Measurements from ENCODE around the gene PPM1H. TPM values are rescaled to one million over a fixed set of nuclear protein-coding genes. Genes with fewer than 3 reads are reported as not detected.

PPM1H gene
- total RNA-seq, 1 donor from 2014 or later: 8.5 TPM

GRCh38 chr12:62914443-62915203, 20.3 kb downstream of the PPM1H start:
- ATAC-seq (peak; percentile 20), DNase-seq (no peak)
- intact Hi-C loops (cut with micrococcal nuclease): no loop called here

GRCh38 chr12:62913380-62913779, 21.6 kb downstream of the PPM1H start:
- DNase-seq (no peak), ATAC-seq (no peak)
- intact Hi-C loops (cut with micrococcal nuclease): no loop called here

GRCh38 chr12:62912644-62913043, 22.3 kb downstream of the PPM1H start:
- intact Hi-C loops (cut with micrococcal nuclease): no loop called here
- ATAC-seq: no peak
- DNase-seq: no peak

- ATAC-seq (no peak), DNase-seq (no peak)
- intact Hi-C loops (cut with micrococcal nuclease): no loop called here
Observed at GRCh38 chr12:62911286-62911685, 23.7 kb downstream of the PPM1H start.

GRCh38 chr12:62910549-62911169, 24.3 kb downstream of the PPM1H start:
- DNase-seq (no peak), ATAC-seq (no peak)
- intact Hi-C loops (cut with micrococcal nuclease): no loop called here

- ATAC-seq: no peak
Observed at GRCh38 chr12:62909340-62909739, 25.6 kb downstream of the PPM1H start.

GRCh38 chr12:62908674-62909073, 26.3 kb downstream of the PPM1H start:
- intact Hi-C loops (cut with micrococcal nuclease): no loop called here
- DNase-seq (no peak), ATAC-seq (no peak)

More at GRCh38 chr12:62909340-62909739, 25.6 kb downstream of the PPM1H start:
- no peak for DNase-seq
- intact Hi-C loops (cut with micrococcal nuclease): no loop called here

GRCh38 chr12:62907561-62907960, 27.4 kb downstream of the PPM1H start:
- ATAC-seq (no peak), DNase-seq (no peak)
- intact Hi-C loops (cut with micrococcal nuclease): no loop called here

GRCh38 chr12:62907078-62907477, 27.9 kb downstream of the PPM1H start:
- no peak for DNase-seq
- no peak for ATAC-seq
- intact Hi-C loops (cut with micrococcal nuclease): no loop called here

- ATAC-seq (peak; percentile 45), DNase-seq (no peak)
- intact Hi-C loops (cut with micrococcal nuclease): no loop called here
Observed at GRCh38 chr12:62903151-62903550, 31.8 kb downstream of the PPM1H start.

GRCh38 chr12:62900686-62901272, 34.2 kb downstream of the PPM1H start:
- no peak for DNase-seq
- intact Hi-C loops (cut with micrococcal nuclease): no loop called here
- peak; percentile 88 for ATAC-seq

- ATAC-seq: no peak
- intact Hi-C loops (cut with micrococcal nuclease): no loop called here
- no peak for DNase-seq
Observed at GRCh38 chr12:62899568-62900390, 35.2 kb downstream of the PPM1H start.

GRCh38 chr12:62898526-62898925, 36.4 kb downstream of the PPM1H start:
- intact Hi-C loops (cut with micrococcal nuclease): no loop called here
- DNase-seq (no peak), ATAC-seq (no peak)

- no peak for DNase-seq
- ATAC-seq: no peak
- intact Hi-C loops (cut with micrococcal nuclease): no loop called here
Observed at GRCh38 chr12:62895351-62895877, 39.5 kb downstream of the PPM1H start.

GRCh38 chr12:62893276-62893675, 41.7 kb downstream of the PPM1H start:
- DNase-seq (no peak), ATAC-seq (no peak)
- intact Hi-C loops (cut with micrococcal nuclease): no loop called here

- no peak for DNase-seq
- intact Hi-C loops (cut with micrococcal nuclease): no loop called here
- no peak for ATAC-seq
Observed at GRCh38 chr12:62891805-62892549, 43.0 kb downstream of the PPM1H start.

- intact Hi-C loops (cut with micrococcal nuclease): no loop called here
- DNase-seq: no peak
- no peak for ATAC-seq
Observed at GRCh38 chr12:62888454-62889110, 46.4 kb downstream of the PPM1H start.

- intact Hi-C loops (cut with micrococcal nuclease): no loop called here
- no peak for DNase-seq
- no peak for ATAC-seq
Observed at GRCh38 chr12:62886796-62887195, 48.2 kb downstream of the PPM1H start.
